Sciatic nerve (tissue), 2 donors: ENCODE results near the gene METTL15. TPM values are rescaled to one million over a fixed set of nuclear protein-coding genes. Genes with fewer than 3 reads are reported as not detected.
"Not testable (repeated sequence)": the region's sequence is repeated elsewhere in the genome, so short reads cannot be mapped to it uniquely, and the experiment has no call there.

Experiments
- ATAC-seq: fragments of 200-7000 bp; cut with Tn5 transposase; one replicate; pipeline ENCODE4 v1.9.1; 2020; ENCODE audit warnings: mild to moderate bottlenecking, moderate library complexity
- DNase-seq: peaks from one replicate; pipeline ENCODE4 v3.0.0-alpha.2; 2020; ENCODE audit warnings: low spot score
- intact Hi-C: fragments of 100-400 bp; cut with DNase I; formaldehyde crosslinking; loops from one replicate; pipeline ENCODE4 v1.14.2; 2022
- total RNA-seq: library from RNA; stranded (reverse); fragmentation: NEBNext Ultra II Directional; extraction: Animal tissue kit (Norgen Biotek cat#: 25700); gene quantifications from one replicate; pipeline ENCODE4 v1.2.1, GENCODE V29; 2021
- donor health status: DM: no; HTN: no; CAD: no.
- donor health status: DM: no; HTN: no; CAD: no.

METTL15 gene
- total RNA-seq, 1 donor from 2014 or later, result 21.0 TPM

- DNase-seq, result no peak
- ATAC-seq, result no peak
- intact Hi-C loops, result no loop called here
Measured at GRCh38 chr11:28259177-28259843, 151.1 kb downstream of the METTL15 start.

GRCh38 chr11:28268925-28269324, 160.7 kb downstream of the METTL15 start:
- no peak for DNase-seq
- no peak for ATAC-seq
- intact Hi-C loops, result no loop called here

DNA sequence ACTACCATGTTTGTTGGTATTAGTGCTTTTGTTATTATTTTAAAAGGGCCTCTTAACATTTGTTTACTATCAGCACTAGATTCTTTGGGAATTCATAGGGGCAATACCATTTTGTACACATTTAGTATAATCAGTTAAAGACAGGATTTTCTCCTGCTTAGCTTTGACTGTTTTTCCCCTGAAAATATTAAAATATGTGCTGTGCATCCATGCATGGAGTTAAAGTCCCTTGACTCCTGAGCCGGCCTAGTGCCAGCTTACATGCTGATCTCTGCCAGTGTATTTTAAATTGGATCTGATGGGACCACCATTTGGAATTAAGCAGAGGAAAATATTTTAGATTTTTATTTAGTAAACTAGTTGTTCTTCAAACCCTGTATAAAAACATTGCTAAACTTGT, 161.4 kb downstream of the METTL15 start:
- intact Hi-C loops, result no loop called here
- DNase-seq (no peak), ATAC-seq (no peak)

DNA sequence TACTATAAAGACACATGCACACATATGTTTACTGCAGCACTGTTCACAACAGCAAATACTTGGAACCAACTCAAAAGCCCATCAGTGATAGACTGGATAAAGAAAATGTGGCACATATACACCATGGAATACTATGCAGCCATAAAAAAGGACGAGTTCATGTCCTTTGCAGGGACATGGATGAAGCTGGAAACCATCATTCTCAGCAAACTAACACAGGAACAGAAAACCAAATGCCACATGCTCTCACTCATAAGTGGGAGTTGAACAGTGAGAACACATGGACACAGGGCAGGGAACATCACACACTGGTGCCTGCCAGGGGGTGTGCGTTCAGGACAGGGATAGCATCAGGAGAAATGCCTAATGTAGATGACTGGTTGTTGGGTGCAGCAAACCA, 164.1 kb downstream of the METTL15 start:
- intact Hi-C loops, DNase-seq, ATAC-seq: not testable (repeated sequence)

DNA sequence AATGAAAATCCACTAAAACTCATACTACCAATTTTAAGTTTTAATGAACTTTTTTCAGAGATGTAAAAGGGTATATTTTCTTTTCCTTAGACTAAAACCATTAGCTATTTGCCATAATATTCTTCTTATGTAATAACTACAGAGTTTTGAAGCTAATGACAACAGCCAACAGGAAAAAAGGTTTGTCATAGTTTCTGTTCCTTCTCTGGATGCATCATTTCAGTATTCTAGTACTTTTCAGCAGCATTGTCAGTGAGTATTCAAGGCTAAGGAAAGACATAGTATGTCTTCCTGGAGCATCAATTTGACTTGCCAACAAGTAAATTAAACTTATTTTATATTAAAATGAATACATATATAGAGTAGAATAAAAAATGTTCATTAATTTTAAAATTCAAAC, 166.0 kb downstream of the METTL15 start:
- intact Hi-C loops, result no loop called here
- DNase-seq, result no peak
- ATAC-seq, result no peak

GRCh38 chr11:28284196-28284595, 176.0 kb downstream of the METTL15 start:
- DNase-seq, result no peak
- intact Hi-C loops, result no loop called here

DNA sequence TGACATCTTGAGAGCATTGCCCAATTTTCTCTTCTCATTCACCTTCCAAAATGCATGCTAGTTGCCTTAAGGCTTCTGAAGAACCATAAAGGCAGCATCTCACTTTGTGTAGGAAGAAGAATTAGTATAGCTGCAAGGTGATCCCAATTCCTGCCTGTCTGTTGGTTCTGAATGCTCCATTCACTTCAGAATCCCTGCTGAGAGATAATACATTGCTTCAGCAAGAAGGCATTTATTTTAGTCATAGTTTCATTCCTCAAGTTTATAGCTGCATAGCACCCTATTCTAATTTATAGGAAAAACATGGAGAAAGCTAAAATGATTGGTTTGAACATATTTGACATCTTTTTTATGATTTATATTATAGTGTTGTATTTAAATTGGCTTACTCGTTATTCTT, 181.3 kb downstream of the METTL15 start:
- intact Hi-C loops, result no loop called here
- DNase-seq (no peak), ATAC-seq (no peak)

More at GRCh38 chr11:28284196-28284595, 176.0 kb downstream of the METTL15 start:
- ATAC-seq, result no peak

DNA sequence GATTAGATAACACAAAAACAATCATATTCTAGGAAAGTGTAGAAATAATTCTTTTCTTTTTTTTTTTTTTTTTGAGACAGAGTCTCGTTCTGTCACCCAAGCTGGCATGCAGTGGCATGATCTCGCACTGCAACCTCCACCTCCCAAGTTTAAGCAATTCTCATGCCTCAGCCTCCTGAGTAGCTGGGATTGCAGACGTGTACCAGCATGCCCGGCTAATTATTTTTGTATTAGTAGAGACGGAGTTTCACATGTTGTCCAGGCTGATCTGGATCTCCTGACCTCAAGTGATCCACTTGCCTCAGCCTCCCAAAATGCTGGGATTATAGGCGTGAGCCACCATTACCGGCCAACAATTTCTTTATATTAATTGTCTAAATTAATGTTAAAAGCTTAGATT, 182.8 kb downstream of the METTL15 start:
- DNase-seq, intact Hi-C loops, ATAC-seq: not testable (repeated sequence)

DNA sequence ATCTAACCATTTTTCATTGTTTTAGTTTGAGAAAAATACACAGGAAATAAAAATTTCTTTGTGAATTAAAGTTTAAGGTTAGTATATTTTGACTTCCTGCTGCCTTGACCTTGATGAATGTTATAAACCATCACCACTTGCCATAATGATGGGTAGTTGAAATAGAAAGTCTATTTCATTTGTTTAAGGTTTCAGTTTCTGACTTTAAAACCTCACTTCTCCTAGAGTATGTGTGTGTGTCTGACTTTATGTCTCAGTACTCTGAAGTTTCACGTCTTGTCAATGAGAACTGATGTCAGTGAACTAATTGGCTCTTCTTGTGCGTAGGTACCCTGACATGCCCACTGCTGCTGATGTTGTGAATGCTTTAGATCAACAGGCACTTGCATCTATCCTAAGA, 188.2 kb downstream of the METTL15 start:
- ATAC-seq, result no peak
- no peak for DNase-seq
- intact Hi-C loops, result no loop called here

GRCh38 chr11:28298209-28298608, 190.0 kb downstream of the METTL15 start:
- no peak for ATAC-seq
- intact Hi-C loops, result no loop called here
- DNase-seq, result no peak

GRCh38 chr11:28303477-28304191, 195.4 kb downstream of the METTL15 start:
- ATAC-seq, result no peak
- intact Hi-C loops, result no loop called here

DNA sequence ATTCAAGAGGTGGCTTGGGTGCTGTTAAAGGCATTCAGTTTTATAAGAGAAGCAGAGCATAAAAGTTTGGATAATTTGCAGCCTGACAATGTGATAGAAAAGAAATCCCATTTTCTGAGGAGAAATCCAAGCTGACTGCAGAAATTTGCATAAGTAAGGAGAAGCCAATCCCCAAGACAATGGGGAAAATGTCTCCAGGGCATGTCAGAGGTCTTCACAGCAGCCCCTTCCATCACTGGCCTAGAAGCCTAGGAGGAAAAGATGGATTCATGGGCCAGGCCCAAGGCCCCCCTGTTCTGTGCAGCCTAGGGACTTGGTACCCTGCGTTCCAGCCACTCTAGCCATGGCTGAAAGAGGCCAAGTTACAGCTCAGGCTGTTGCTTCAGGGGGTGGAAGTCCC, 207.3 kb downstream of the METTL15 start:
- intact Hi-C loops, result no loop called here
- ATAC-seq, result no peak

More at GRCh38 chr11:28303477-28304191, 195.4 kb downstream of the METTL15 start:
- no peak for DNase-seq

GRCh38 chr11:28318871-28319270, 210.7 kb downstream of the METTL15 start:
- intact Hi-C loops, result no loop called here
- ATAC-seq, result no peak
- DNase-seq, result no peak

More for the DNA sequence above, 207.3 kb downstream of the METTL15 start:
- DNase-seq, result no peak

DNA sequence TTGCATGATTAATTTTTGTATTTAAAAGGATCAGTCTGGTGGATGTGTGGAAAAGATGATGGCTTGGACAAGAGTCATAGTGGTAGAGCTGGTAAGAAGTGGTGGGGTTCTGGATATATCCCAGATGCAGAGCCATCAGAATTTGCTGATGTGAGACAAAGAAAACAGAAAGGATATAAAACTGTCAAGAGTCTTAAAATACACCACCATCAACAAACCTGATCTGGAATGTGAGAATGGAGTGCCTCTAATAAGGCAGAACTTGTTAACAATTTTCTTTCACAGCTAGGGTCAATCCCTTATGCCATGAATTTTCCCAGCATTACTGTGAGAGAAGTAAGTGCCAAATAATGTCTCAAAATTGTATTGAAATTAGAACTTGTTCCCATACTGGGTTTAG, 215.4 kb downstream of the METTL15 start:
- no peak for DNase-seq
- intact Hi-C loops, result no loop called here
- ATAC-seq, result no peak

DNA sequence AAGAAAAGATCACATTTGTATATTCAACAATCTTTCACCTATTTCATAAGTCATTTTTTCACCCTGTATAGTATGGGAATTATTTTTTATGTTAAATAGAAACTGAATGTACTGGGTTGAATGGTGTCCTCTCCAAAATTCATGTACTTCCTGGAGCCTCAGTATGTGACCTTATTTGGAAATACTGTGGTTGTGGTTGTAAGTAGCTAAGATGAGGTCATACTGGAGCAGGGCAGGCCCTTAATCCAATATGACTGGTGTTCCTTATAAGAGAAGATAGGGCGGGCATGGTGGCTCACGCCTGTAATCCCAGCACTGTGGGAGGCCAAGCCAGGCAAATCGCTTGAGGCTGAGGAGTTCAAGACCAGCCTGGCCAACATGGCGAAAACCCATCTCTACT, 224.2 kb downstream of the METTL15 start:
- ATAC-seq, intact Hi-C loops: not testable (repeated sequence)

GRCh38 chr11:28337701-28338100, 229.5 kb downstream of the METTL15 start:
- intact Hi-C loops, result no loop called here
- DNase-seq, result no peak

More for the DNA sequence above, 224.2 kb downstream of the METTL15 start:
- not testable (repeated sequence) for DNase-seq

DNA sequence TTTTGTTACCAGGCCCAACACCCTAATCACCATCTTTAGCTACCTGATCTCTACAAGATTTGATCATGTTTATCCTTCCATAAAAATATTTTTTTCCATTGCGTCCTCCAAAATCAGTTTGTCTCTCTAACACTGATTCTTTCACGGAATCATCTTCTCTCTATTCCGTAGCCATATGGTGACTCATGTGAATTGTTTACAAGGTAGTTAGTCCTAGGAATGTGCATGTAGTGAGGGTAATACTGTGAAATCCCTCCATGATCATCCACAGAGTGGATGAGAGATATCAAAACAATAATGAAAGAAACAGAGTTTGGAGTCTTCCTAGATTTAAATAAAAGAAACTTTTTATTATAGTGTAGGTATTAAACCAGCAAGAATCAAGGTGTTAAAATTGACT, 230.2 kb downstream of the METTL15 start:
- intact Hi-C loops, result no loop called here
- no peak for DNase-seq
- ATAC-seq, result no peak

More at GRCh38 chr11:28337701-28338100, 229.5 kb downstream of the METTL15 start:
- ATAC-seq, result no peak

DNA sequence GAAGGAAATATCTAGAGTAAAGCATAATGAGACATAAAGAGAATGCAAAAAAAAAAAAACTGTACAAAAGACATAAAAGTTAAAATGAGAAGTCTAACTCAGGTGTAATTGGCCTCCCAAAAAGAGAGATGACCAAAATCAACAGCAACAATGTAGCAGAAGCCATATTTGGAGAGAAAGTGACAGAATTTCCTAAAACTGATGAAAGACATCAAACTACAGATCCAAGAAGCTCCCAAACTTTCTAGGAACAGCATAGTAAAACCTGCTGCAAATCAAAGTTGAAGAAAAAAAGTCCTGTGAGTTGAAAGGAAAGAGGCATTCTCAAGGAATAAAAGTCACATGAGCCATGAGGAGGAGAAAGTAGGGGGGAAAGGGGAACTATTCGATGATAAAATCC, 231.3 kb downstream of the METTL15 start:
- DNase-seq (no peak), ATAC-seq (no peak)
- intact Hi-C loops, result no loop called here

- DNase-seq (no peak), ATAC-seq (no peak)
- intact Hi-C loops, result no loop called here
Measured at GRCh38 chr11:28342716-28343115, 234.5 kb downstream of the METTL15 start.
